ENCODE data around the gene PACS1. TPM values are rescaled to one million over a fixed set of nuclear protein-coding genes. Genes with fewer than 3 reads are reported as not detected.
A peak's percentile ranks its signal among the peaks of the same experiment; 100 is the strongest.

Gene PACS1
- polyA plus RNA-seq, 1 experiment = 27.1 TPM

DNA sequence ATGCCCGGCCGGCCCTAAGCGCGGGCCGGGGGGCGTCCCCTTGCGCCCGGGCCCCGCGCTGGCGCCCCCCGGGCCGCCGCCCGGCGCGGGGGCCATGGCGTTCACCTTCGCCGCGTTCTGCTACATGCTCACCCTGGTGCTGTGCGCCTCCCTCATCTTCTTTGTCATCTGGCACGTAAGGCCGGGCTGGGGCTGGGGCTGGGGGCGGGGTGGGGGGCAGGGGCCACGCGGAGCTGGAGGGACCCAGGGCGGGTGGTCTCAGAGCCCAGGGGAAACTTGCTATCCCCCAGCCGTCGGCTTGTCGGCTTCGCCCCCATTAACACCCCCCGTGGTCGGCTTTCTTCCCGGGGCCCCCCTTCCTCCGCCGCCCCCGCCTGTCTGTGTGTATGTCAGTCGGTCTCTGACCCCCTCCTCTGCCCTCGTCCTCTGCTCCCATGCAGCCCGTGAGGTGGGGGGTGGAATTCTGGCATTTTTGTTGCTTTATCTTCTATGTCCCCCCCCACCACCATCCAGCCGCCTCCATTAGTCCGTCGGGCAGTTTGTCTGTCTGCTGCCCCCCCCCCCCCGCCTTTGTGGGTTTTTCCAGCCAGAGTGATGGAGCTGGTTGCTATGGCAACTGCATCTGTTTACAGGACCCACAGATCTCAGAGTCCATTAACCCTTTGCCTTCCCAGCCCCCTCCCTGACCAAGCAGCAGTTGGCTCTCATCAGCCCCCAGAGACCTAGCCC, 208.5 kb downstream of the PACS1 start:
- DNase-seq (ENCODE audit: low read depth, low spot score) = no peak
- TF ChIP-seq, protein P1, sequence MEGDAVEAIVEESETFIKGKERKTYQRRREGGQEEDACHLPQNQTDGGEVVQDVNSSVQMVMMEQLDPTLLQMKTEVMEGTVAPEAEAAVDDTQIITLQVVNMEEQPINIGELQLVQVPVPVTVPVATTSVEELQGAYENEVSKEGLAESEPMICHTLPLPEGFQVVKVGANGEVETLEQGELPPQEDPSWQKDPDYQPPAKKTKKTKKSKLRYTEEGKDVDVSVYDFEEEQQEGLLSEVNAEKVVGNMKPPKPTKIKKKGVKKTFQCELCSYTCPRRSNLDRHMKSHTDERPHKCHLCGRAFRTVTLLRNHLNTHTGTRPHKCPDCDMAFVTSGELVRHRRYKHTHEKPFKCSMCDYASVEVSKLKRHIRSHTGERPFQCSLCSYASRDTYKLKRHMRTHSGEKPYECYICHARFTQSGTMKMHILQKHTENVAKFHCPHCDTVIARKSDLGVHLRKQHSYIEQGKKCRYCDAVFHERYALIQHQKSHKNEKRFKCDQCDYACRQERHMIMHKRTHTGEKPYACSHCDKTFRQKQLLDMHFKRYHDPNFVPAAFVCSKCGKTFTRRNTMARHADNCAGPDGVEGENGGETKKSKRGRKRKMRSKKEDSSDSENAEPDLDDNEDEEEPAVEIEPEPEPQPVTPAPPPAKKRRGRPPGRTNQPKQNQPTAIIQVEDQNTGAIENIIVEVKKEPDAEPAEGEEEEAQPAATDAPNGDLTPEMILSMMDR (IDR thresholded peaks at IDR 0.05; ENCODE audit: low read depth, low read length) = no peak
- peak overlapping the region; percentile 44 for H3K4me3 ChIP-seq (ENCODE audit: low read depth, low read length)
- H3K9me3 ChIP-seq (ENCODE audit: control insufficient read depth, insufficient read depth, low read length) = no peaks in the 10 kb centered on the region; the same call in 1 of the 2 replicates
- H3K27ac ChIP-seq (ENCODE audit: low read depth, low read length) = no peak overlapping the region
- ChIA-PET CTCF (interaction anchor here (0.6 kb wide), 1 partner anchor 19 kb away, joined by 3 read pairs; no protein-coding TSS in a partner anchor), POLR2A (interaction anchor here (0.6 to 1.3 kb wide), 2 partner anchors 9 to 10 kb away, joined by 3 to 4 read pairs; partner anchors contain the start of gene YIF1A)
- H3K27me3 ChIP-seq (ENCODE audit: control insufficient read depth, insufficient read depth, low read length) = no peaks in the 10 kb centered on the region

DNA sequence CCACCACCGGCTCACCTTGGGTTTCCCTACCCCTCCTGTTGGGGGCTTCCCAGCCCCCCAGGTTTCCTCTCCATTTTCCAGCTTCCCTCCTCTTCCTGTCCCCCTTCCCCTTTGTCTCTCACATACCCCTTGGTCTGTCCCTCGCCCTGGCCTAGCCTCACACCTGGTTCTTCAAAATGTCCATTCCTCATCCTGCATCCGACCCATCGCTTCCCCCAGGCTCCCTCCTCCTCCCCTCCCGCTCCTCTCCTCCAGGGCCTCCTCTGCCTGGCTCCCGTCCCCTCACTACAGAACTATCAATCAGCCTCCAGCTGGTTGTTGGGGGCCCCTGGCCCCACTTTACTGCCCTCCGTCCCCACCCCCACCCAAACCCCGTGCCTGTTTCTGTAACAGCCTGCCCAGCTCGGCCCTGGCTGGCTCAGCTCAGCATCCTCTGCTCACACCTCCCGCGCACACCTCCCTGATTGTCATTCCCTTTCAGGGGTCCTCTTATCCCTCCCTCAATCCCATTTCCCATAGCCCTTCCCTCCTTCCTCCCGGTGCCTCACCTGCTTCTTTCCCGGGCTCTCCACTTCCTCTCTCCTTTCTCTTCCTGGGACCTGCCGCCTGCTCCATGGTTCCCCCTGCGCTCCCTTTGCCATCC, 209.1 kb downstream of the PACS1 start:
- ChIA-PET CTCF (interaction anchor here (0.6 kb wide), 1 partner anchor 20 kb away, joined by 3 read pairs; no protein-coding TSS in a partner anchor), POLR2A (interaction anchor here (0.6 to 1.3 kb wide), 2 partner anchors 9 to 10 kb away, joined by 3 to 4 read pairs; partner anchors contain the start of gene YIF1A)
- no peak overlapping the region for H3K27ac ChIP-seq (ENCODE audit: low read depth, low read length)
- H3K27me3 ChIP-seq (ENCODE audit: control insufficient read depth, insufficient read depth, low read length) = no peaks in the 10 kb centered on the region
- TF ChIP-seq, protein P1 (IDR thresholded peaks at IDR 0.05; ENCODE audit: low read depth, low read length) = no peak
- no peaks in the 10 kb centered on the region; the same call in 1 of the 2 replicates for H3K9me3 ChIP-seq (ENCODE audit: control insufficient read depth, insufficient read depth, low read length)
- no peak for DNase-seq (ENCODE audit: low read depth, low spot score)
- H3K4me3 ChIP-seq (ENCODE audit: low read depth, low read length) = no peak overlapping the region

DNA sequence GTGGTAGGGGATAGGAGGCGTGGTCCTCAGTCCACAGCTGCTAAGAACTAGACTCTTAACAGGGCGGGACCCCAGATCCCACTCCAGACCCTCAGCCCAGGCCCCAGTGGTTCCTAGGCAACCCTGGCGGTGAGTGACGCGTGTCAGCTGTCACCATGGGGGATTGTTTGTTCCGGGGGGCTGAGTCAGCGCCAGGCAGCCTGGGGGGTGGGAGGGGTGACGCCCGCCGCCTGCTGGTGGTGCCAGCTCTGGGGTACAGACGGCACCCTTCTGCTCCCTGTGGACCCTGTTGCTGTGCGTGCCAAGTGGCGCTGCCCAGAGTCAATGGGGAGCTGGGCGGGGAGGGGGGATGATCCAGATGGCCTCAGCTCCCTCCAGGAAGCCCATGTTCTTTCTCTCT, 210.4 kb downstream of the PACS1 start:
- ChIA-PET POLR2A (interaction anchor here (0.7 to 1.2 kb wide), 3 partner anchors 8 to 13 kb away, joined by 3 to 4 read pairs (median 4); partner anchors contain the start of gene YIF1A), CTCF (interaction anchor here (0.5 to 3.7 kb wide), 4 partner anchors 8 to 58 kb away, joined by 5 to 18 read pairs (median 7); partner anchors contain the start of genes CD248 and RAB1B)
- Histone ChIP-seq H3K9me3 (ENCODE audit: control insufficient read depth, insufficient read depth, low read length) (no peaks in the 10 kb centered on the region; the same call in 1 of the 2 replicates), H3K27ac (ENCODE audit: low read depth, low read length) (no peak overlapping the region), H3K4me3 (ENCODE audit: low read depth, low read length) (no peak overlapping the region), H3K27me3 (ENCODE audit: control insufficient read depth, insufficient read depth, low read length) (no peaks in the 10 kb centered on the region)
- DNase-seq (ENCODE audit: low read depth, low spot score) = no peak
- TF ChIP-seq, protein P1 (IDR thresholded peaks at IDR 0.05; ENCODE audit: low read depth, low read length) = no peak

DNA sequence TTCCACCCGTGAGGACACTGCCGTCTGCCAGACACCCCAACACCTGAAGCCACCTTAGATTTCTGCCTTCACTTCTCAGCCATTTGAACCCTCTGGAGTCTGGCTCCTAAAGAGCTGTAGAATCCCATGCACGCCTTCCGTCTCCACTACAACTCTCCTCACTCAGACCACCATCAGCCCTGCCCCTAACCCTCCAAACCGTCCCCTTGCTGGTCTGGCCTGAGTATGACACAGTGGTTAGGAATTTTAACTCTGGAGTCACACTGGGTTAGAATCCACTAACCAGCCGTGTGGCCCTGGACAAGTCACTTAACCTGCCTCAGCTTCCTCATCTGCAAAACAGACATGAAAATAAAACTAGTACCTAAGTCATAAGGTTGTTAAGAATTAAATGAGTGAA, 210.9 kb downstream of the PACS1 start:
- DNase-seq (ENCODE audit: low read depth, low spot score) = no peak
- TF ChIP-seq, protein P1 (IDR thresholded peaks at IDR 0.05; ENCODE audit: low read depth, low read length) = no peak
- no peaks in the 10 kb centered on the region for H3K27me3 ChIP-seq (ENCODE audit: control insufficient read depth, insufficient read depth, low read length)
- ChIA-PET POLR2A (interaction anchor here (0.5 to 1.2 kb wide), 2 partner anchors 9 to 25 kb away, joined by 3 read pairs; no protein-coding TSS in a partner anchor), CTCF (interaction anchor here (1.2 to 3.7 kb wide), 3 partner anchors 9 to 58 kb away, joined by 3 to 18 read pairs (median 8); no protein-coding TSS in a partner anchor)
- no peak overlapping the region for H3K27ac ChIP-seq (ENCODE audit: low read depth, low read length)
- H3K4me3 ChIP-seq (ENCODE audit: low read depth, low read length) = no peak overlapping the region
- H3K9me3 ChIP-seq (ENCODE audit: control insufficient read depth, insufficient read depth, low read length) = no peaks in the 10 kb centered on the region; the same call in 1 of the 2 replicates

Data from AG04450 (cell line).